Activated T-cell treated with anti-CD3 and anti-CD28 coated beads for 4 hours (primary cell): ENCODE results near the gene C1orf159.

Experiments used
- DNase-seq: peaks from one replicate; pipeline ENCODE4 v3.0.0-alpha.2; 2020

C1orf159 gene

GRCh38 chr1:1090424-1091343 is 25.2 kb downstream of the C1orf159 start:
- no peak for DNase-seq

GRCh38 chr1:1089731-1090423 is 26.0 kb downstream of the C1orf159 start:
- DNase-seq = no peak

- DNase-seq = no peak
Observed at GRCh38 chr1:1088801-1089680, 26.8 kb downstream of the C1orf159 start.

- DNase-seq = no peak
Observed at GRCh38 chr1:1088029-1088800, 27.7 kb downstream of the C1orf159 start.

- no peak for DNase-seq
Observed at GRCh38 chr1:1087351-1088028, 28.4 kb downstream of the C1orf159 start.

GRCh38 chr1:1086911-1087341 is 29.0 kb downstream of the C1orf159 start:
- DNase-seq = no peak

GRCh38 chr1:1085911-1086841 is 29.7 kb downstream of the C1orf159 start:
- DNase-seq = no peak

- no peak for DNase-seq
Observed at GRCh38 chr1:1085171-1085841, 30.6 kb downstream of the C1orf159 start.

GRCh38 chr1:1084372-1085170 is 31.3 kb downstream of the C1orf159 start:
- DNase-seq = no peak

- DNase-seq = no peak
Observed at GRCh38 chr1:1083416-1084371, 32.2 kb downstream of the C1orf159 start.

- no peak for DNase-seq
Observed at GRCh38 chr1:1082776-1083415, 33.0 kb downstream of the C1orf159 start.

GRCh38 chr1:1082239-1082775 is 33.6 kb downstream of the C1orf159 start:
- DNase-seq = no peak

- no peak for DNase-seq
Observed at GRCh38 chr1:1081311-1082238, 34.3 kb downstream of the C1orf159 start.

GRCh38 chr1:1080951-1081310 is 35.0 kb downstream of the C1orf159 start:
- no peak for DNase-seq

GRCh38 chr1:1080122-1080757 is 35.6 kb downstream of the C1orf159 start:
- no peak for DNase-seq
